NK-92 treated with Interleukin-12 subunit alpha and Interleukin-12 subunit beta, amount 100 ng/mL, for 24 hours (cell line): ENCODE data around the gene ADAMTS12.
"Not testable (repeated sequence)": the region's sequence is repeated elsewhere in the genome, so short reads cannot be mapped to it uniquely, and the experiment has no call there.

Source experiments
- DNase-seq: peaks from one replicate; lab custom pipeline; 2025; lab: John Stamatoyannopoulos, UW

Gene ADAMTS12

GRCh38 chr5:33901156-33901555, 9.4 kb upstream of the ADAMTS12 start:
- DNase-seq: no peak

DNA sequence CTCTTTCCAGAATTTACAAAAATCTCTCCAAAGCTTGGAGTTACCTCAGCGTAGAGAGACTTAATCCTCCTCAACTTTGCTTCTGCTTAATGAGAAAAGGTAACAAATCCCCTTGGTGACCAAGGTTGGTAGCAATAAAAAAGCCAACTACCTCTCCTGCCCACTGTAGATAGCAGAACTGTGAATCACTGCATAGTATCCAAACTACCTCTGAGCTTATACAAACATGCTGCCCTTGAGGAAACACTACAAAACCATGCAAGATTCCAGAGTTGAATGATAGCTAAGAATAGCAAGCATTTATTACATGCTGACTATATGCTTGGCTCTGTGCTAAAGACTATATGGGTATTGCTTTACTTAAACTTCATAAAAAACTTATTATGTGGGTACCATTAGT, 2.8 kb upstream of the ADAMTS12 start:
- no peak for DNase-seq

- no peak for DNase-seq
Observed at GRCh38 chr5:33892620-33893137, 889 bp upstream of the ADAMTS12 start.

DNA sequence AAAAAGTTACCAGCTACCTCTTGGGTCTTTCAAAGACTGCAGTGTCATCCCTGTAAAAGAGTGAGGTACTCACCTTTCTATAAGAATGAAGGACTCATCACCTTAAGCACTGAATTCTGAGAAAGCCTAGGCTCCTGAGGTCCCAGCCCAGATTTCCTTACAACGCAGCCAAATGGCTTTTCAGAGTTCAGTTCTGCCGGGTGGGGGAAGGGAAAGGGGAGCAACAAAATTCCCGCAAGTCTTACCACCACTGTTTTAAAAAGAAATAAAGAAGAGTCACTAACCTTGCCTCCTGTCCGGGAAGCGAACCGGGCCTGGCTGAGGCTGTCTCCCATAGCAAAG, 373 bp downstream of the ADAMTS12 start:
- no peak for DNase-seq

GRCh38 chr5:33890131-33891032, 1.4 kb downstream of the ADAMTS12 start:
- DNase-seq: no peak

- no peak for DNase-seq
Observed at GRCh38 chr5:33888587-33888986, 3.2 kb downstream of the ADAMTS12 start.

GRCh38 chr5:33887268-33887667, 4.5 kb downstream of the ADAMTS12 start:
- DNase-seq: no peak

GRCh38 chr5:33886283-33886682, 5.5 kb downstream of the ADAMTS12 start:
- no peak for DNase-seq

DNA sequence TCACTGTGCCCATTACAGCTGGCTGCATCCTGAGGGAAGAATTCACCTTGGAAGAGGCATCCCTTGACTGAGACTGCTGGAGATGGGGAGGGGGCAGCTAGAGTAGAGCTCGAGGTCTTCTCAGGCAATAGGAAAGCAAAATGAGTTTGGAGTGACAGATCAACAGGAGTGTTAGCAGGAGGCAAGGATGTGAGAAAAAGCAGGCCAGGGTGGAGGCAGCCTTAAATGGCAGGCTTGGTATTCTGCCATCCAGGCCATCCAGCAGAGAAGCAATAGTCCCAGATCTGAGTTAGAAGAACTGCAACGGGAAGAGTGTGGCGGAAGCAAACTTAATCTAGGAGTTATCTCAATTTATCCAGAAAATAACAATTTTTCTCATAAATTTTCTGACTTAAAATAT, 6.1 kb downstream of the ADAMTS12 start:
- no peak for DNase-seq

GRCh38 chr5:33883482-33883881, 8.3 kb downstream of the ADAMTS12 start:
- DNase-seq: no peak

DNA sequence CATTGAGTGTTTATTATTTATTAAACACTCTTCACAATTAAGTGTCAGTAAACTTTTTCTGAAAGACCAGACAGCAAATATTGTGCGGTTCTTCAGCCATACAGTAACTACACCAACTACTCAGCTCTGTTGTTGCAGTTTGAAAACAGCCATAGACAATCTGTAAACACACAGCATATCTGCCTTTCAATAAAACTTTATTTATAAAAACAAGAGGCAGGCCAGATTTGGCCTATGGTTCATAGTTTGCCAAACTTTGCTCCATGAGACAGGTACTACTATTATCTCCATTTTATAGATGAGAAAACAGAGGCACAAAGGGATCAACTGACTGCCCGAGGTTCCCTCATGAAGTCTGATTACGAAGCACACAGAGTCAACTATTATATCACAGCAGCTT, 11.5 kb downstream of the ADAMTS12 start:
- DNase-seq: no peak

DNA sequence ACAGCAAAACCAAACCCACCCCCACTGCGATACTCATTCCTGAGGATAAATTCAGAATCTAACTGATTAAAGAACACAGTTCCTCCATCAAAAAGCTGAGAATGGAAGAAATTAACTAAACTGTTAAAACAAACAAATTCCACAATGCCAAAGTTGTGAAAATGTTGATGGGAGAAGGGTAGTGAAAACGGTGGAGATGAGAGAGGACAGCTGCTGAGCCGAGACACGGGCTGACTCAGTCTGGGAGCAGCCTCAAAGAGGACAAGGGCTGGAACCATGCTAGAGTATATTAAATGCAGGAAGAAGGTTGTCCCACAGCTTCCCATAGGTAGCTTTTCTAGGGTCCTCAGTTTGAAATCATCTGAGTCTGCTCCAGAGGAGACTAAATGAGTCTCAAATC, 14.3 kb downstream of the ADAMTS12 start:
- DNase-seq: no peak

- no peak for DNase-seq
Observed at GRCh38 chr5:33867241-33867640, 24.5 kb downstream of the ADAMTS12 start.

- DNase-seq: not testable (repeated sequence)
Observed at GRCh38 chr5:33859177-33859576, 32.6 kb downstream of the ADAMTS12 start.

GRCh38 chr5:33857037-33857436, 34.8 kb downstream of the ADAMTS12 start:
- DNase-seq: no peak

GRCh38 chr5:33855396-33855795, 36.4 kb downstream of the ADAMTS12 start:
- DNase-seq: no peak

GRCh38 chr5:33854733-33855151, 37.0 kb downstream of the ADAMTS12 start:
- DNase-seq: no peak

DNA sequence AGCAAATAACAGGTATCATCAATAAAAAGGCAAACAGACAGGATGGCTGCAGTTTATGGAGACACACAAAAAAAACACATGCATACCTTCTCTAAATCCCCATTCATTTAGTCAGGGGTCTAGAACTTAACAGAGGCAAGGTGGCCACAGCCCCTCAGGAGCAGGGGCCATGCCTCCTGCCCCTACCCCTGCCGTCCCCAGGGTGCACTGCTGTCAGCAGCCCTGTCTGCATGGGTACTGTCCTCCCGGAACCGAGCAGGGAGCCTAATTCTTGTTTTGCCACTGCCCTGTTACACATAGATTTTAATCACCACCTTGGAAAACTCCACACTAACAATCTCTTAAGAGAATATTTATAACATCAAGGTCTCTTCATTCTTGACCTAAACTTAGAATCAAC, 39.0 kb downstream of the ADAMTS12 start:
- DNase-seq: no peak

DNA sequence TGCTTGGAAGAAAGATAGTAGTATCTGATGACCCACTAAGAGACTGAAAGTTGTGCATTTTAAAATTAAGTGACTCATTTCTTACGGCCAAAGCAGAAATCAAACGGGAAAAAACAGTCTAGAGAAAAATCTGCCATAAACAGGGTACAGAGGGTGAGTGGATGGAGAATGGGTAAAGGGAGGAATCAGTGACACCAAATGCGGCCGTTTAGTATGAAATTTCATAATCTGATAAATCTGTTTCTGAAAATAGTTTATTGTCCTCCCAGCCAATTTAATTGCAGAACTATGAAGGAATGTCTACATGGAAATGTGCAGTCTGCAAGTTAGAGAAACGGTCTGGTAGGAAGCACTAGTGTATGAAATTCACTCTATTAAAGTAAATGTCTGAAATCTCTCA, 39.5 kb downstream of the ADAMTS12 start:
- no peak for DNase-seq

DNA sequence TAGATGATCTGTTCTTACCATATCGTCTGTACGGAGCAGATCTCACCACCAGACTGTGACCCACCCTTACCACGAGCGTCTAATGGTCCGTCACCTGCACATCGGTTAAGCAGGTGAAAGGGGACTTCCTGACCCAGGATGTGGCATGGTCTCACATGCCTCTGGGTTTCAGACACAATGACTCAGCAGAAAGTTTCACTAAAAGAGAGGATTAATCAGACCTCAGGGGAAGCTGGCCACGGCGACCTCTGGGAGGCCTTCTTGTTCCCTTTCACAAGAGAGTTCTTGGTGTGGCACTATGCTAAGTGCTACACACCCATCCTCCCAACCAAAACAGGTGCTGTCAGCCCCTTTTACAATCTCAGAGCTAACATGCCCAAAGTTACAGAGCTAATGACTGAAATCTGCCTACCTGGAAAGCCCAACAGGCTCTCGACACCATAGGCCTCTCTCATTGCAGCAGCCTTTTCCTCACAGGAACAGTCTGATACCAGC, 41.6 kb downstream of the ADAMTS12 start:
- peak; percentile 82 for DNase-seq

- DNase-seq: no peak
Observed at GRCh38 chr5:33848554-33848953, 43.2 kb downstream of the ADAMTS12 start.

GRCh38 chr5:33846851-33847250, 44.9 kb downstream of the ADAMTS12 start:
- DNase-seq: no peak

DNA sequence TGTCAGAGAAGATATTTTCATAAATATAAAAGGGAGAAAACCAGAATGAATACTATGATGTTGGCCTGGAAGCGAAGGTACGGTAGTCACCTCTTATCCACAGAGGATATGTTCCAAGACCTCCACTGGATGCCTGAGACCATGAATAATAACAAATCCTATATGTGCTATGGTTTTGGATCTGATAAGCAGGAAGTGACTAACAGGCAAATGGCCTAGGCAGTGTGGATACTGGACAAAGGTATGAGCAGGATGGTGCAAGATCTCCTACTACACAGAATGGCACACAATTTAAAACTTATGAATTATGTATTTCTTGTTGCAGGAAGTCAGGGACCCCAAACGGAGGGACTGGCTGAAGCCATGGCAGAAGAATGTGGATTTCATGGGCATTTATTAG, 48.2 kb downstream of the ADAMTS12 start:
- no peak for DNase-seq

- no peak for DNase-seq
Observed at GRCh38 chr5:33842456-33842855, 49.3 kb downstream of the ADAMTS12 start.
